ENCODE measurements around the gene SNTB2. TPM values are rescaled to one million over a fixed set of nuclear protein-coding genes. Genes with fewer than 3 reads are reported as not detected.
A peak's percentile ranks its signal among the peaks of the same experiment; 100 is the strongest.

Gene SNTB2
- total and polyA plus RNA-seq, 2 of the 13 experiments (the other 11 are each of a cell fraction or from before 2014, with no cell fraction given) = 11.5 to 19.2 TPM

GRCh38 chr16:69329369-69330285, 142.7 kb downstream of the SNTB2 start (continued):
- TF ChIP-seq KIAA2018 (CRISPR knock-in tag; IDR thresholded peaks at IDR 0.05; ENCODE audit: borderline replicate concordance) (no peak), ZNF83 (CRISPR knock-in tag; IDR thresholded peaks at IDR 0.05; ENCODE audit: borderline replicate concordance) (no peak), YEATS2 (CRISPR knock-in tag; IDR thresholded peaks at IDR 0.05; ENCODE audit: borderline replicate concordance) (no peak), ASH2L (IDR thresholded peaks at IDR 0.05; ENCODE audit: insufficient read length, low read depth, low read length) (no peak), NAIF1 (CRISPR knock-in tag; IDR thresholded peaks at IDR 0.05; ENCODE audit: borderline replicate concordance) (no peak), ZNF782 (CRISPR knock-in tag; IDR thresholded peaks at IDR 0.05; ENCODE audit: borderline replicate concordance) (peak; percentile 37), KMT2B (CRISPR knock-in tag; IDR thresholded peaks at IDR 0.05) (no peak), FOXK2 (IDR thresholded peaks at IDR 0.05) (no peak), HMG20B (CRISPR knock-in tag; conservative IDR thresholded peaks at IDR 0.05) (no peak), SALL2 (CRISPR knock-in tag; IDR thresholded peaks at IDR 0.05) (no peak)
- TF ChIP-seq, protein P1, sequence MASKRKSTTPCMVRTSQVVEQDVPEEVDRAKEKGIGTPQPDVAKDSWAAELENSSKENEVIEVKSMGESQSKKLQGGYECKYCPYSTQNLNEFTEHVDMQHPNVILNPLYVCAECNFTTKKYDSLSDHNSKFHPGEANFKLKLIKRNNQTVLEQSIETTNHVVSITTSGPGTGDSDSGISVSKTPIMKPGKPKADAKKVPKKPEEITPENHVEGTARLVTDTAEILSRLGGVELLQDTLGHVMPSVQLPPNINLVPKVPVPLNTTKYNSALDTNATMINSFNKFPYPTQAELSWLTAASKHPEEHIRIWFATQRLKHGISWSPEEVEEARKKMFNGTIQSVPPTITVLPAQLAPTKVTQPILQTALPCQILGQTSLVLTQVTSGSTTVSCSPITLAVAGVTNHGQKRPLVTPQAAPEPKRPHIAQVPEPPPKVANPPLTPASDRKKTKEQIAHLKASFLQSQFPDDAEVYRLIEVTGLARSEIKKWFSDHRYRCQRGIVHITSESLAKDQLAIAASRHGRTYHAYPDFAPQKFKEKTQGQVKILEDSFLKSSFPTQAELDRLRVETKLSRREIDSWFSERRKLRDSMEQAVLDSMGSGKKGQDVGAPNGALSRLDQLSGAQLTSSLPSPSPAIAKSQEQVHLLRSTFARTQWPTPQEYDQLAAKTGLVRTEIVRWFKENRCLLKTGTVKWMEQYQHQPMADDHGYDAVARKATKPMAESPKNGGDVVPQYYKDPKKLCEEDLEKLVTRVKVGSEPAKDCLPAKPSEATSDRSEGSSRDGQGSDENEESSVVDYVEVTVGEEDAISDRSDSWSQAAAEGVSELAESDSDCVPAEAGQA (IDR thresholded peaks at IDR 0.05; ENCODE audit: low read depth) = no peak
- TF ChIP-seq, protein P1 (CRISPR knock-in tag; IDR thresholded peaks at IDR 0.05; ENCODE audit: borderline replicate concordance) = no peak
- TF ChIP-seq, protein P2, sequence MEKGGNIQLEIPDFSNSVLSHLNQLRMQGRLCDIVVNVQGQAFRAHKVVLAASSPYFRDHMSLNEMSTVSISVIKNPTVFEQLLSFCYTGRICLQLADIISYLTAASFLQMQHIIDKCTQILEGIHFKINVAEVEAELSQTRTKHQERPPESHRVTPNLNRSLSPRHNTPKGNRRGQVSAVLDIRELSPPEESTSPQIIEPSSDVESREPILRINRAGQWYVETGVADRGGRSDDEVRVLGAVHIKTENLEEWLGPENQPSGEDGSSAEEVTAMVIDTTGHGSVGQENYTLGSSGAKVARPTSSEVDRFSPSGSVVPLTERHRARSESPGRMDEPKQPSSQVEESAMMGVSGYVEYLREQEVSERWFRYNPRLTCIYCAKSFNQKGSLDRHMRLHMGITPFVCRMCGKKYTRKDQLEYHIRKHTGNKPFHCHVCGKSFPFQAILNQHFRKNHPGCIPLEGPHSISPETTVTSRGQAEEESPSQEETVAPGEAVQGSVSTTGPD (CRISPR knock-in tag; IDR thresholded peaks at IDR 0.05) = no peak
